ENCODE measurements around the gene CBFB. TPM values are rescaled to one million over a fixed set of nuclear protein-coding genes. Genes with fewer than 3 reads are reported as not detected.
"Not testable (repeated sequence)": the region's sequence is repeated elsewhere in the genome, so short reads cannot be mapped to it uniquely, and the experiment has no call there.

CBFB gene
- 100 to 1,000 TPM in 1 of 3 donors, 10 to 100 TPM in 2; 93.5 to 118 (median 95.2) TPM for polyA plus RNA-seq

DNA sequence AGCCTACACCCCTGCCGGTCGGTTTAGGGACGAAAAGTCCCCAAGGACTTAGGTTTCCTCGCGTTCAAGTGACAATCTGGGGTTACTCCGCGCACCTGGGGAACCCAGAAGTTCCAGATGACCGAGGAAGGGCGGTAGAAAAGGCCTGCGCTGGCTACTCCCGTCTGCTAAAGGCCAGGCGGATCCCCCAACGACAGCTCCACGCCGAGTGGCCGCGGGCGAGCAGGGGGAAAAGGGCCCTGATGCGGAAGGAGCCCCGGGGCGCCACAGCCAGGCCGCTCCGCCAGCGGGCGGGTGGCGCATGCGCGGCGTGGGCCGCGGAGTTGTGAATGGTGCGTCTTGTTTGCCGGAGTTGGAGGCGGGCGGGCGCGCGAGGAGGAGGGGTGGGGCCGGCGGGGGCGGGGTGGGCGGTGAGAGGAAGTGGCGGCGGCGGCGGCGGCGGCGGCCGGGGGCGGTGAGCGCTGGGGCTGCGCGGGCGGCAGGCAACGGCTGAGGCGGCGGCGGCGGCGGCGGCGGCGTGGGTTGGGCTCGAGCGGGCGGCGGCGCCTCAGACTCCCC, at the start of gene CBFB:
Gene CBFB, plus strand, starts transcription at position 454 of the 558 bp plus-strand sequence. CDS start 259 bp downstream, outside the sequence.
- peaks cover 37 to 44% of the 10 kb centered on the region in 2 donors for H3K4me1 Mint-ChIP-seq

DNA sequence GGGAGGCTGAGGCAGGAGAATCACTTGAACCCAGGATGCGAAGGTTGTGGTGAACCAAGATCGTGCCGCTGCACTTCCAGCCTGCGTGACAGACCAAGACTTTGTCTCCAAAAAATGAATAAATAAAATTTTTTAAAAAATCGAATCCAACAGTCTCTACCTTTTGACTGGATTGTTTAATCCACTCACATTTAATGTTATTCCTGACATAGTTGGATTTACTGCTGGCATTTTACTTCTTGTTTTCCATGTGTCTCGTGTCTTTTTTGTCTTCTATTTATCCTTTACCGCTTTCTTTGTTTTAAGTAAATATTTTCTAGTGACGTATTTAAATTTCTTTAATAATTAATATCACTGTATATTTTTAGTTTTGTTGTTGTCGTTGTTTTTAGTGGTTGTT, 45.9 kb upstream of the CBFB start:
- Mint-ChIP-seq H3K27ac (no peak overlapping the region), H3K9me3 (no peaks in the 10 kb centered on the region), H3K36me3 (no peaks in the 10 kb centered on the region), H3K4me1 (no peaks in the 10 kb centered on the region), H3K27me3 (ENCODE audit: low read depth in 3 of 3) (peaks cover 0 to 2% (median 0%) of the 10 kb centered on the region in 3 donors), H3K4me3 (no peak overlapping the region)
- DNase-seq, result no peak

More for the DNA sequence above, at the start of gene CBFB:
- Mint-ChIP-seq H3K9me3 (no peaks in the 10 kb centered on the region), H3K27ac (peak within 1 kb of the TSS; percentile 89 to 97 (median 94)), H3K36me3 (no peaks in the 10 kb centered on the region), H3K27me3 (ENCODE audit: low read depth in 3 of 3) (peaks cover 2 to 17% (median 6%) of the 10 kb centered on the region in 3 donors), H3K4me3 (peak within 1 kb of the TSS; percentile 88 to 93 (median 90))
- peak; percentile 95 to 97 (median 97) for DNase-seq

DNA sequence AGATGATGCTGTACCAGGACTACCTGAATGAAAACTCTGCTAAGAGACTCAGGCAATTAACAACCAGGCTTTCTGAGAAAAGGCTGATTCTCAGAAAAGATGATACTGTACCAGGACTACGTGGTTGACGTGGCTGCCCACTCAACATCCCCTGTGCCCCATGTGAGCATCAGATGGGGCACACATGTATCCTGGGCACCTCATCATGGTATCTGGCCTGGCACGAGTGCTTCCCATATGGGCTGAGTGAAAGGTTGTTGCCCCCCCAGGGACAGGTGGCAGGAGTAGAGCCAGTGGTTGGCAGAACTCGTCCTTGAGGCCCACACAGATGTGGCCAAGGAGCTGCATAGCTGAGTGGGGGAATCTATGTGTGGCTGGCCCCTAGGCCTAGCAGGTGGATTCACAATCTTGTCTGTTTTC, 44.0 kb upstream of the CBFB start:
- Mint-ChIP-seq H3K9me3 (no peaks in the 10 kb centered on the region), H3K4me1 (no peaks in the 10 kb centered on the region), H3K27me3 (ENCODE audit: low read depth in 3 of 3) (peaks cover 0 to 1% (median 0%) of the 10 kb centered on the region in 3 donors), H3K4me3 (peak overlapping the region in 1 of 5 donors; percentile 15), H3K27ac (peak overlapping the region in 3 of 6 donors; percentile 37 to 88 (median 69)), H3K36me3 (no peaks in the 10 kb centered on the region)
- DNase-seq, result no peak

DNA sequence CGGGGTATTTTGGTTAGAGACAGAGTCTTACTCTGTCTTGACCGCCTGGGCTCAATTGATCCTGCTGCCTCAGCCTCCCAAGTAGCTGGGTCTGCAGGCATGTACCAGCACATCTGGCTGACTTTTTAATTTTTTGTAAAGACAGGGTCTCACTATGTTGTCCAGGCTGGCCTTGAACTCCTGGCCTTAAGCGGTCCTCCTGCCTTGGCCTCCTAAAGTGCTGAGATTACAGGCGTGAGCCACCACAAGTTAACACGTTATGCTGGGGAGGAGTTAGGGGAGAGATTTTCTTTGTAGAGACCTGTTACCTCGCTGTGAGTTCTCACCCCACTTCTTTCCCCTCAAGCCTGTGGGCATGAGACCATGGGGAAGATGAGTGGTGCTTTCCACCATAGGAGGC, 42.4 kb upstream of the CBFB start:
- H3K27ac Mint-ChIP-seq, result no peak overlapping the region
- DNase-seq, result no peak
- H3K4me1 Mint-ChIP-seq, result no peaks in the 10 kb centered on the region
- H3K36me3 Mint-ChIP-seq, result no peaks in the 10 kb centered on the region
- H3K9me3 Mint-ChIP-seq, result no peaks in the 10 kb centered on the region
- H3K4me3 Mint-ChIP-seq, result no peak overlapping the region
- H3K27me3 Mint-ChIP-seq (ENCODE audit: low read depth in 3 of 3), result peaks cover 0 to 1% (median 0%) of the 10 kb centered on the region in 3 donors

DNA sequence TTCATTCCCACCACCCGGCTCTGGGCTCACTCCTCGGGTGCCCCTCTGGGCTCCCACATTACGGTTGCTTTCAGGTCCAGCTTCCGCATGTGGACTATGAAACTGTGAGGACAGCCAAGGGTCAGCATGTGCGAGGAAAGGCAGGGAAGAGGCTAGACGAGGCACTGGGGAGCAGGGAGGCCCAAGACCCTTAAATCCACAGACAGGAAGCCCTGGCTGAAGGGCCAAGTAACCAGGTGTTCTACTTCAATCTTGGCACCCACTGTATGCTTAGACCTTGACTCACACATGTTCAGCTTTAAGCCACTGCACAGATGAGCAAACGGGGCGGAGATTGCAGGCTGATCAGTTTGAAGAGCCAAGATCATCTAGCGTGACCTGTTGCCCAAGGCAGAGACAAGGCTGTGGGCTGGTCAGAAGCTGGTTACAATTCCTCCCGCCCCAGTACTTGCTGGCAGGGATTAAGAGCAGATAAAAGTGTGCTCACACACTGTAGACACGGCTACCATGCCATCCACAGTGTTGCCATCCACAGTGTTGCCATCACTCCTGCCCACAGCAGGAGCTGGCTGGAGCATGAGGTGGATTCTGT, 40.7 kb upstream of the CBFB start, which contains the start of gene CES4A:
Gene CES4A, plus strand, starts transcription at position 393 of the 592 bp plus-strand sequence. Its CDS starts 184 bp downstream, at position 577.
- no peaks in the 10 kb centered on the region for H3K9me3 Mint-ChIP-seq

DNA sequence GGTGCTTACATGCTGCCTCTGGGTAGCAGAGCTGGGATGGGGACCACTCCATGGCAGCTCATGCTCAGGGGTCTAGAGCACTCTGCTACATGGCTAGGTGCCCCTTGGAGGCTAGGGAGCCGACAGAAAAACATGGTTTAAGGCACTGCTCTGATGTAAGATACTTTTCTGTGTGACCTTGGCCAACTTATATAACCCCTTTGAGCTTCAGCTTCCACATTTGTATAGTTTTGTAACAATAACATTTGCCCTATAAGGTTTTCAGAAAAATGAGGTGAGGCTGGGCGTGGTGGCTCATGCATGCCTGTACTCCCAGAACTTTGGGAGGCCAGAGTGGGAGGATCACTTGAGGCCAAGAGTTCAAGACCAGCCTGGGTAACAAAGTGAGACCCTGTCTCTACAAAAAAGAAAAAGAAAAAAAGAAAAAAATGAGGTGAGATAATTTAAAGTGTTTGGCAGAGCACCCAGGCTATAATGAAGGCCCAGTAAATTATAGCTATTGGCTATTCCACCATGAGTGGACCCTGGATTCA, 37.3 kb upstream of the CBFB start:
- H3K27ac Mint-ChIP-seq, result no peak overlapping the region
- H3K36me3 Mint-ChIP-seq, result no peaks in the 10 kb centered on the region
- DNase-seq, result no peak
- no peaks in the 10 kb centered on the region for H3K9me3 Mint-ChIP-seq
- H3K4me3 Mint-ChIP-seq, result no peak overlapping the region
- H3K27me3 Mint-ChIP-seq (ENCODE audit: low read depth in 3 of 3), result peaks cover 0 to 2% (median 1%) of the 10 kb centered on the region in 3 donors
- H3K4me1 Mint-ChIP-seq, result no peaks in the 10 kb centered on the region

More for the DNA sequence above, 40.7 kb upstream of the CBFB start, which contains the start of gene CES4A:
- no peak for DNase-seq
- H3K4me3 Mint-ChIP-seq, result no peak within 1 kb of the TSS
- no peak within 1 kb of the TSS for H3K27ac Mint-ChIP-seq
- H3K27me3 Mint-ChIP-seq (ENCODE audit: low read depth in 3 of 3), result peaks cover 0 to 2% (median 1%) of the 10 kb centered on the region in 3 donors
- H3K36me3 Mint-ChIP-seq, result no peaks in the 10 kb centered on the region
- no peaks in the 10 kb centered on the region for H3K4me1 Mint-ChIP-seq

DNA sequence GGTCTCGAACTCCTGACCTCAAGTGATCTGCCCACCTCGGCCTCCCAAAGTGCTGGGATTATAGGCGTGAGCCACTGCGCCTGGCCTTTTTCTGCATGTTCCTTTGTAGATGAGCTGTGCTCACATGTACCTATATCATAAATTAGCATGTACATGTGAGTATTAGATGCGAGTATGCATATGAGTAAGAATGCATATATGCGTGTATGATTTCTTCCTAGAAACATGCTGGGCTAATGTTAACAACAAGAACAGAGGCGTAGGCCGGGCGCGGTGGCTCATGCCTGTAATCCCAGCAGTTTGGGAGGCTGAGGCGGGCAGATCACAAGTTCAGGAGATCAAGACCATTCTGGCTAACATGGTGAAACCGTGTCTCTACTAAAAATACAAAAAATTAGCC, 35.4 kb upstream of the CBFB start:
- not testable (repeated sequence) for H3K36me3 Mint-ChIP-seq; H3K27me3 Mint-ChIP-seq (ENCODE audit: low read depth in 3 of 3); H3K4me1 Mint-ChIP-seq; DNase-seq; H3K4me3 Mint-ChIP-seq; H3K9me3 Mint-ChIP-seq; H3K27ac Mint-ChIP-seq

DNA sequence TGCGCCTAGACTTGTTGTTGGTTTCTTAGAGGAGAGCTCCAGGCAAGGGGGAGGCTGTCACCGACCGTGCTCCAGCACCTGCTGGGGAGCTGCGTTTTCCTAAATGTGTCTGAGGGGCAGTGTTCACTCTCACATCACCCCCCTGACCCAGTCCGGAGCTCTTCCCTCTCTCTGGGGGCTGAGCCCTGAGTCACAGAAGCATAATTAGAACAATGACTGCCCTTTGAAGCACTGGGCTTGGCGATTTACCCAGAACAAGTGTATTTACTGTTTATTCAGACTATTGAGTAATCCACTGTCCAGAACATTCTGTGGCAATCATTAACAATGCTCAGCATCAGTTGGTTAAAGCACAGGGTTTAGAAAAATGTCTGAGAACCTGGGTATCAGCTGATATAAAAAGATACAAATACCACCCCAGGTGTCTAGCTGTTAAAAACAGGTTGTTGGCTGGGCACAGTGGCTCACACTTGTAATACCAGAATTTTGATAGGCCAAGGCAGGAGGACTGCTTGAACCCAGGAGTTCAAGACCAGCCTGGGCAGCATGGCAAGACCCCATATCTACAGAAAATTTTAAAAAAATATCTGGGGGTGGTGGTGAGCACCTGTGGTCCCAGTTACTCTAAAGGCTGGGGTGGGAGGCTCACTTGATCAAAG, 32.5 kb upstream of the CBFB start:
- no peaks in the 10 kb centered on the region for H3K36me3 Mint-ChIP-seq
- H3K4me1 Mint-ChIP-seq, result peaks cover 2 to 8% of the 10 kb centered on the region in 2 donors
- no peaks in the 10 kb centered on the region for H3K9me3 Mint-ChIP-seq
- no peak overlapping the region for H3K4me3 Mint-ChIP-seq
- DNase-seq, result no peak
- peaks cover 0 to 2% (median 0%) of the 10 kb centered on the region in 3 donors for H3K27me3 Mint-ChIP-seq (ENCODE audit: low read depth in 3 of 3)
- no peak overlapping the region for H3K27ac Mint-ChIP-seq

DNA sequence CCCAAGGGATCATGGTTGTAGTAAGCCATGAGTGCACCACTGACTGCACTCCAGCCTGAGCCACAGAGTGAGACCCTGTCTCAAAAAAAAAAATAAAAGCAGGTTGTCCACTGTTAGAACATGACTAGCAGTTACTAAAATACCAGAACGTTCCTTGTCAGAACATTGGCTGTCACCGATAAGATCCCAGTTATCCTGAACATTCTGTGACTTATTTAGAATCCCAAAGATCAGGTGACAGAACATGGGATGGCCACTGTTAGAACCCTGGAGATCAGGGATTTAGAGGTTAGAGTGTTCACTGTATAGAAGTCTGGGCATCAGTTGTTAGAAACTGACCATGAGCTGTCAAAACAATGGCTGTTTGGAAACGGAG, 32.0 kb upstream of the CBFB start:
- H3K36me3 Mint-ChIP-seq, result no peaks in the 10 kb centered on the region
- H3K4me1 Mint-ChIP-seq, result peaks cover 7 to 13% of the 10 kb centered on the region in 2 donors
- H3K27me3 Mint-ChIP-seq (ENCODE audit: low read depth in 3 of 3), result peaks cover 0 to 2% (median 0%) of the 10 kb centered on the region in 3 donors
- no peak overlapping the region for H3K4me3 Mint-ChIP-seq
- H3K9me3 Mint-ChIP-seq, result no peaks in the 10 kb centered on the region
- DNase-seq, result no peak
- no peak overlapping the region for H3K27ac Mint-ChIP-seq

DNA sequence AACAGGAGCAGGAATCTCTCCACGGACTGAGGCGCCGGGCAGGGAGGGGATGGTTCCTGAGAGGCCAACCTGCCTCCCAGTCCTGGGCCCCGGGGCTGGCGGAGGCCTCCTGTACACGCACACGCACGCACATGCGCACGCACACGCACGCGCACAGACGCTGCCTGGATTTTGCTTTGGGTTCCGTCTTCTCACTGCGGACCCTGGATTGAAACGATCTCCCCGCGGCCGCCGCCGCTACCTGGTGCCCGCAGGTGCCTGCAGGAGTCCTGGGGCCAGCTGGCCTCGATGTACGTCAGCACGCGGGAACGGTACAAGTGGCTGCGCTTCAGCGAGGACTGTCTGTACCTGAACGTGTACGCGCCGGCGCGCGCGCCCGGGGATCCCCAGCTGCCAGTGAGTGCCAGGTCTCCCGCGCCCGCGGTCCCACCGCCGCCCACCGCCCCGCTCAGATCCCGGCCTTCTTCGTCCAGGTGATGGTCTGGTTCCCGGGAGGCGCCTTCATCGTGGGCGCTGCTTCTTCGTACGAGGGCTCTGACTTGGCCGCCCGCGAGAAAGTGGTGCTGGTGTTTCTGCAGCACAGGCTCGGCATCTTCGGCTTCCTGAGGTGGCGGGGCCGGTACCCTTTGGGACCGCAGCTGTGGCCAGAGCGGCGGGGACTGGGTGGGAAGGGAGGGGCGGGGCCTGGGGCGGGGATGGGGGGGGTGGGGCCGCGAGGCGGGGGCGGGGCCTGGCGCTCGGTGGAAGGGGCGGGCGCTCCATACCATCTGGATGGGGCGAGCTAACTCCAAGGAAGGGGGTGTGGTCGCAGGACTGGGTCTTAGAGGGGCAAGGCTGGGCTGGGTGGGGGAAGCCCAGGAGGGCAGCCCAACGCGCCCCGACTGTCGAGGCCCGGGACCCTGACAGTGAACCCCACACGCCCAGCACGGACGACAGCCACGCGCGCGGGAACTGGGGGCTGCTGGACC, 28.3 kb upstream of the CBFB start:
- DNase-seq, result peak; percentile 40 to 56 (median 44)
- H3K9me3 Mint-ChIP-seq, result no peaks in the 10 kb centered on the region
- no peaks in the 10 kb centered on the region for H3K36me3 Mint-ChIP-seq
- peak overlapping the region in 4 of 6 donors; percentile 39 to 63 (median 53) for H3K27ac Mint-ChIP-seq
- peak overlapping the region; percentile 65 to 88 (median 84) for H3K4me3 Mint-ChIP-seq
- peaks cover 0 to 3% (median 0%) of the 10 kb centered on the region in 3 donors for H3K27me3 Mint-ChIP-seq (ENCODE audit: low read depth in 3 of 3)
- peaks cover 11 to 16% of the 10 kb centered on the region in 2 donors for H3K4me1 Mint-ChIP-seq

DNA sequence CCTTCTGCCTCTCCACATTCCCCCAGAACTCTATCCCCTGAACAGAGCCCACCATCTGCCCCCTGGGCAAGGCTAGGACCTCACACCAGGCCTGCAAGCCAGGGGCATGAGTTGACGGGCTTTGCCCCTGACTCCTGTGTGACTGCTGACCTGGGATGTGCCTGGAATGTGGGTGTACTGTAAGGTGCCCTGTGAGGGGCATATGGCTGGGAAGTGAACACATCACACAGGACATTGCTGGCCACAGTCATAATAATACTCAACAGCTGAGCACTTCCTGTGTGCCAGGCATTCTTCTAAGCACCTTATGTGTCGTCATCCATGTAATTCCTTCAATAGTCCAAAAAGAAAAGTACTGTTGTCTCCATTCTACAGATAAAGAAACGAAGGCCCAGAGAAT, 27.2 kb upstream of the CBFB start:
- no peaks in the 10 kb centered on the region for H3K36me3 Mint-ChIP-seq
- peak overlapping the region; percentile 32 to 80 (median 52) for H3K4me3 Mint-ChIP-seq
- no peak for DNase-seq
- no peak overlapping the region for H3K27ac Mint-ChIP-seq
- H3K27me3 Mint-ChIP-seq (ENCODE audit: low read depth in 3 of 3), result peaks cover 0 to 3% (median 0%) of the 10 kb centered on the region in 3 donors
- H3K9me3 Mint-ChIP-seq, result no peaks in the 10 kb centered on the region
- peaks cover 11 to 16% of the 10 kb centered on the region in 2 donors for H3K4me1 Mint-ChIP-seq

DNA sequence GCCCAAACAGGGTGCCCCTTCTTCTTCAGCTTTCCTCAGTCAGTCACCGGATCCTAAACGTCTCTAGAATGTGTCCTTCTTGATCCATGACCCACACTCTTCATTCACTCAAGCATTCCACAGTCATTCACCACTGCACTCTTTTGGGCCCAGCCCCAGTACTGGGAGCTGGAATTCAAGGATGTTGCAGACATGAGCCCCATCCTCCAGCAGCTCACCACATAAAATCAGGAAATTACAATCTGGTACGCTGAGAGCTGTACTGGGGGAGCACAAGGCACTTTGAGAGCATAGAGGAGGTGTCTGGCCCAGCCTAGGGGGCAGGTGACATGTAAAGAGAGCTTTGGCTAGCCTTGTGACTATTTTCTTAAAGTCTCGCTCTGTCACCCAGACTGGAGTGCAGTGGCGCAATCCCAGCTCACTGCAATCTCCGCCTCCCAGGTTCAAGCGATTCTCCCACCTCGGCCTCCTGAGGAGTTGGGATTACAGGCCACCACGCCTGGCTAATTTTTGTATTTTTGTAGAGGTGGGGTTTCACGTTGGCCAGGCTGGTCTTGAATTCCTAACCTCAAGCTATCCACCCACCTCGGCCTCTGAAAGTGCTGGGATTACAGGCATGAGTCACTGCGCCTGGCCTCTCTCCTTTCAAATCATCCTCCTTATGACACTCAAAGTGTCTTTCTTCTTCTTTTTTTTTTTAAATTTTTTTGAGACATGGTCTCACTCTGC, 21.9 kb upstream of the CBFB start:
- Mint-ChIP-seq H3K4me3 (no peak overlapping the region), H3K27ac (no peak overlapping the region), H3K27me3 (ENCODE audit: low read depth in 3 of 3) (peaks cover 2 to 5% (median 3%) of the 10 kb centered on the region in 3 donors), H3K4me1 (peaks cover 2 to 3% of the 10 kb centered on the region in 2 donors), H3K36me3 (no peaks in the 10 kb centered on the region), H3K9me3 (no peaks in the 10 kb centered on the region)
- DNase-seq, result no peak
